K562 (cell line): Measurements from ENCODE around the gene LRRC15. TPM values are rescaled to one million over a fixed set of nuclear protein-coding genes. Genes with fewer than 3 reads are reported as not detected.

Source experiments
- BCL6 ChIP-seq: fragments of 250-450 bp; sonication (Bioruptor Pico); IDR thresholded peaks from 2 replicates; pipeline ENCODE4 v1.4.0; 2020
- BRF1 ChIP-seq: IDR thresholded peaks from 3 replicates; pipeline ENCODE4 v1.6.1; 2011; ENCODE audit warnings: borderline replicate concordance, mild to moderate bottlenecking; ENCODE audit not compliant: insufficient read length; ENCODE audit errors: extremely low read depth
- CC2D1A ChIP-seq: fragments of 450-650 bp; IDR thresholded peaks from 2 replicates; pipeline ENCODE4 v1.6.1; 2017; ENCODE audit warnings: mild to moderate bottlenecking
- ELF1 ChIP-seq: fragments of 200-800 bp; sonication (Bioruptor generic); IDR thresholded peaks from 2 replicates; pipeline ENCODE4 v1.6.1; 2016; ENCODE audit warnings: missing genetic modification characterization, missing compliant biosample characterization
- FOS ChIP-seq: IDR thresholded peaks from 3 replicates; pipeline ENCODE4 v1.6.1; 2011; ENCODE audit not compliant: insufficient read length; ENCODE audit errors: extremely low read depth
- HEY1 ChIP-seq: fragments of 250-450 bp; sonication (Bioruptor Pico); IDR thresholded peaks from 2 replicates; pipeline ENCODE4 v1.5.0; 2020; ENCODE audit warnings: mild to moderate bottlenecking, moderate library complexity, borderline replicate concordance
- KDM1A ChIP-seq, 2 experiments: fragments of 450-650 bp; IDR thresholded peaks; 2 replicates each; pipeline ENCODE4 v1.6.1; 2016; ENCODE audit warnings: mild to moderate bottlenecking in 2 of 2
- MTA3 ChIP-seq: fragments of 450-650 bp; formaldehyde crosslinking; IDR thresholded peaks from 2 replicates; pipeline ENCODE4 v1.6.1; 2017; ENCODE audit warnings: mild to moderate bottlenecking, borderline replicate concordance
- POLR2AphosphoS2 ChIP-seq: IDR thresholded peaks from 2 replicates; pipeline ENCODE4 v1.6.1; 2012; ENCODE audit warnings: low read length, improper control_type of control experiment
- PRMT5 ChIP-seq: sonication (generic); formaldehyde crosslinking; IDR thresholded peaks from 2 replicates; pipeline ENCODE4 v1.5.0; 2020; ENCODE audit warnings: missing genetic modification reagents
- SAFB2 ChIP-seq: fragments of 200-400 bp; formaldehyde crosslinking; IDR thresholded peaks from 2 replicates; pipeline ENCODE4 v1.6.1; 2018; ENCODE audit warnings: borderline replicate concordance, low read length, low read depth, moderate library complexity; ENCODE audit not compliant: severe bottlenecking
- SP1 ChIP-seq: sonication (generic); formaldehyde crosslinking; IDR thresholded peaks from 2 replicates; pipeline ENCODE4 v1.8.1; 2022; ENCODE audit warnings: mild to moderate bottlenecking, missing genetic modification reagents
- TSC22D4 ChIP-seq: fragments of 450-650 bp; IDR thresholded peaks from 2 replicates; pipeline ENCODE4 v1.6.1; 2016; ENCODE audit warnings: missing genetic modification characterization, missing biosample characterization, control low read depth
- ZBED1 ChIP-seq: IDR thresholded peaks from 2 replicates; pipeline ENCODE4 v1.6.1; 2014
- ZNF12 ChIP-seq: sonication (generic); formaldehyde crosslinking; IDR thresholded peaks from 2 replicates; pipeline ENCODE4 v1.4.0; 2020; ENCODE audit warnings: mild to moderate bottlenecking, missing genetic modification reagents
- ZNF165 ChIP-seq: fragments of 250-450 bp; sonication (Bioruptor Pico); IDR thresholded peaks from 2 replicates; pipeline ENCODE4 v1.4.0; 2020; ENCODE audit warnings: borderline replicate concordance
- ZNF274 ChIP-seq: IDR thresholded peaks from 2 replicates; pipeline ENCODE4 v1.6.1; 2011; ENCODE audit warnings: low read depth, mild to moderate bottlenecking, low read length, moderate library complexity, borderline replicate concordance
- ZNF431 ChIP-seq: sonication (generic); formaldehyde crosslinking; IDR thresholded peaks from 2 replicates; pipeline ENCODE4 v1.8.0; 2022; ENCODE audit warnings: mild to moderate bottlenecking, missing genetic modification reagents
- polyA plus RNA-seq, 8 experiments: library from polyadenylated mRNA; depleted of rRNA in 4 of 8; stranded (reverse) in 5 of 8; unstranded in 3 of 8; fragments of >200 nt; fragmentation: Nextera tagmentation in 2 of 8; fragmentation: Illumina TruSeq in 1 of 8; extraction: Ambion mirVana in 2 of 8; extraction: Trizol in 1 of 8; gene quantifications; 2 replicates each; pipeline versions ENCODE4 v1.2.1 to v1.2.3, GENCODE V29; 2011 to 2014; ENCODE audit warnings: inconsistent platforms in 1 of 8, missing spikeins in 1 of 8
- total RNA-seq, 7 experiments: library from RNA; depleted of rRNA in 6 of 7; stranded (reverse); fragments of >200 nt in 6 of 7; fragmentation: Illumina TruSeq in 2 of 7; extraction: Trizol in 2 of 7; gene quantifications; 2 replicates each; pipeline versions ENCODE4 v1.2.1 to v1.2.3, GENCODE V29; 2011 to 2021; ENCODE audit warnings: low replicate concordance in 1 of 7
- TF ChIP-seq, protein P1 (sequence below): fragments of 250-450 bp; sonication (Bioruptor Pico); IDR thresholded peaks from 2 replicates; pipeline ENCODE4 v1.8.0; 2022; ENCODE audit warnings: moderate library complexity, mild to moderate bottlenecking, inconsistent platforms
- TF ChIP-seq, protein P2 (sequence below): fragments of 250-450 bp; sonication (Bioruptor Pico); IDR thresholded peaks from 2 replicates; pipeline ENCODE4 v1.5.0; 2020; ENCODE audit warnings: mild to moderate bottlenecking, borderline replicate concordance
- TF ChIP-seq, protein P3 (sequence below): sonication (generic); formaldehyde crosslinking; IDR thresholded peaks from 2 replicates; pipeline ENCODE4 v1.8.0; 2022; ENCODE audit warnings: missing genetic modification reagents, mild to moderate bottlenecking, borderline replicate concordance
- TF ChIP-seq, protein P4 (sequence below): sonication (generic); formaldehyde crosslinking; IDR thresholded peaks from 2 replicates; pipeline ENCODE4 v1.8.1; 2022; ENCODE audit warnings: missing genetic modification reagents
- TF ChIP-seq, protein P5 (sequence below): IDR thresholded peaks from 2 replicates; pipeline ENCODE4 v1.6.1; 2012; ENCODE audit warnings: low read depth, low read length, improper control_type of control experiment, borderline replicate concordance

Gene LRRC15
- total and polyA plus RNA-seq, 9 of the 15 experiments (the other 6 are each of a cell fraction or from before 2014, with no cell fraction given): not detected

DNA sequence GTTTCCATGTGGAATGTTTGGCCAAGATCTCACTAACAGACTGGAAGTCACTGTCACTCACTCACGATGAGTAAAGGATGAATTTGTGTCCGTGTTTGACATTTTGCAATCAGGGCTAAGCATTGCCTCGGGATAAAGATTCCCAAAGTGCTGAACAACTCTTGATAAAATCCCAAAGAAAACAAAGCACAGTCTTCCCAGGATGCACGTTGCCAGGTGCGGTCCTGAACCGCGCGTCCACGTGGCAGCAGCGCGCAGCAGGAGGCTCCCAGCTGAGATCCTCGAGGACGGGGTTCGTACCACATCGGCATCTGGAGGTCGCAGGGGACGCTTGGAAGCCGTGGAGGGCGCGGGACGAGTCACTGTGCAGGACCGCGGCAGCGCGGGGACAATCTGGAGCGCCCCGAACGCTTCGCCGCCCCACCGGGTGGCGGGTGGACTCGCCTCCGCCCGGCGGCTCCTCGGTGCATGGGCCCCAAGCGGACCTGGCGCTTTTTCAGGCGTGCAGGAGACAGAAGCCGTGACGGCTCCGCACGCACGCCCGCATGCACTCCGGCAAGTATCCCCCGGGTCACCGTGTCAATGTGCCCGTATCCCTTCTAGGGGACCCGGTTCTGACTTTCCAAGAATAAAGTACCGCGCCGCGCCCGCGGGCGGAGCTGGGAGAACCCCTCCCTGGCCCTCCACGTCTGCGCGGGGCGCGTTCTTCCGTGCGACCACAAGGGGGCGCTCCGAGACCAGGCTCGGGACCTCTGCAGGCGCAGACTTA, 36.1 kb downstream of the LRRC15 start (continued):
- TF ChIP-seq, protein P1, sequence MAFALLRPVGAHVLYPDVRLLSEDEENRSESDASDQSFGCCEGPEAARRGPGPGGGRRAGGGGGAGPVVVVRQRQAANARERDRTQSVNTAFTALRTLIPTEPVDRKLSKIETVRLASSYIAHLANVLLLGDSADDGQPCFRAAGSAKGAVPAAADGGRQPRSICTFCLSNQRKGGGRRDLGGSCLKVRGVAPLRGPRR (CRISPR knock-in tag): no peak
- TF ChIP-seq SAFB2: no peak
- peak; percentile 62; the same call in 1 of the 2 replicates for TF ChIP-seq MTA3
- TF ChIP-seq SP1 (CRISPR knock-in tag): peak; percentile 66
- TF ChIP-seq ZNF274: no peak
- peak; percentile 20 to 45; a peak in 2 of 4 replicates for TF ChIP-seq KDM1A (IDR thresholded peaks at IDR 0.05)
- 0 out of 2 replicates have a peak, but pooled peaks have one; percentile 46 for TF ChIP-seq ZNF431 (CRISPR knock-in tag)
- no peak for TF ChIP-seq ELF1 (tag)
- no peak for TF ChIP-seq HEY1 (CRISPR knock-in tag)
- no peak for TF ChIP-seq ZBED1
- no peak for TF ChIP-seq FOS
- TF ChIP-seq CC2D1A: peak; percentile 43; the same call in 1 of the 2 replicates
- TF ChIP-seq ZNF165 (CRISPR knock-in tag): no peak
- no peak for TF ChIP-seq TSC22D4 (tag)
- no peak for TF ChIP-seq PRMT5 (CRISPR knock-in tag)
- TF ChIP-seq, protein P2, sequence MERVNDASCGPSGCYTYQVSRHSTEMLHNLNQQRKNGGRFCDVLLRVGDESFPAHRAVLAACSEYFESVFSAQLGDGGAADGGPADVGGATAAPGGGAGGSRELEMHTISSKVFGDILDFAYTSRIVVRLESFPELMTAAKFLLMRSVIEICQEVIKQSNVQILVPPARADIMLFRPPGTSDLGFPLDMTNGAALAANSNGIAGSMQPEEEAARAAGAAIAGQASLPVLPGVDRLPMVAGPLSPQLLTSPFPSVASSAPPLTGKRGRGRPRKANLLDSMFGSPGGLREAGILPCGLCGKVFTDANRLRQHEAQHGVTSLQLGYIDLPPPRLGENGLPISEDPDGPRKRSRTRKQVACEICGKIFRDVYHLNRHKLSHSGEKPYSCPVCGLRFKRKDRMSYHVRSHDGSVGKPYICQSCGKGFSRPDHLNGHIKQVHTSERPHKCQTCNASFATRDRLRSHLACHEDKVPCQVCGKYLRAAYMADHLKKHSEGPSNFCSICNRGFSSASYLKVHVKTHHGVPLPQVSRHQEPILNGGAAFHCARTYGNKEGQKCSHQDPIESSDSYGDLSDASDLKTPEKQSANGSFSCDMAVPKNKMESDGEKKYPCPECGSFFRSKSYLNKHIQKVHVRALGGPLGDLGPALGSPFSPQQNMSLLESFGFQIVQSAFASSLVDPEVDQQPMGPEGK (CRISPR knock-in tag): no peak
- no peak for TF ChIP-seq POLR2AphosphoS2
- TF ChIP-seq, protein P3, sequence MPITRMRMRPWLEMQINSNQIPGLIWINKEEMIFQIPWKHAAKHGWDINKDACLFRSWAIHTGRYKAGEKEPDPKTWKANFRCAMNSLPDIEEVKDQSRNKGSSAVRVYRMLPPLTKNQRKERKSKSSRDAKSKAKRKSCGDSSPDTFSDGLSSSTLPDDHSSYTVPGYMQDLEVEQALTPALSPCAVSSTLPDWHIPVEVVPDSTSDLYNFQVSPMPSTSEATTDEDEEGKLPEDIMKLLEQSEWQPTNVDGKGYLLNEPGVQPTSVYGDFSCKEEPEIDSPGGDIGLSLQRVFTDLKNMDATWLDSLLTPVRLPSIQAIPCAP: no peak
- no peak for TF ChIP-seq ZNF12 (CRISPR knock-in tag)
- TF ChIP-seq BRF1: no peak
- TF ChIP-seq, protein P4, sequence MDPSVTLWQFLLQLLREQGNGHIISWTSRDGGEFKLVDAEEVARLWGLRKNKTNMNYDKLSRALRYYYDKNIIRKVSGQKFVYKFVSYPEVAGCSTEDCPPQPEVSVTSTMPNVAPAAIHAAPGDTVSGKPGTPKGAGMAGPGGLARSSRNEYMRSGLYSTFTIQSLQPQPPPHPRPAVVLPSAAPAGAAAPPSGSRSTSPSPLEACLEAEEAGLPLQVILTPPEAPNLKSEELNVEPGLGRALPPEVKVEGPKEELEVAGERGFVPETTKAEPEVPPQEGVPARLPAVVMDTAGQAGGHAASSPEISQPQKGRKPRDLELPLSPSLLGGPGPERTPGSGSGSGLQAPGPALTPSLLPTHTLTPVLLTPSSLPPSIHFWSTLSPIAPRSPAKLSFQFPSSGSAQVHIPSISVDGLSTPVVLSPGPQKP (CRISPR knock-in tag): no peak
- TF ChIP-seq BCL6 (CRISPR knock-in tag): no peak
- TF ChIP-seq, protein P5, sequence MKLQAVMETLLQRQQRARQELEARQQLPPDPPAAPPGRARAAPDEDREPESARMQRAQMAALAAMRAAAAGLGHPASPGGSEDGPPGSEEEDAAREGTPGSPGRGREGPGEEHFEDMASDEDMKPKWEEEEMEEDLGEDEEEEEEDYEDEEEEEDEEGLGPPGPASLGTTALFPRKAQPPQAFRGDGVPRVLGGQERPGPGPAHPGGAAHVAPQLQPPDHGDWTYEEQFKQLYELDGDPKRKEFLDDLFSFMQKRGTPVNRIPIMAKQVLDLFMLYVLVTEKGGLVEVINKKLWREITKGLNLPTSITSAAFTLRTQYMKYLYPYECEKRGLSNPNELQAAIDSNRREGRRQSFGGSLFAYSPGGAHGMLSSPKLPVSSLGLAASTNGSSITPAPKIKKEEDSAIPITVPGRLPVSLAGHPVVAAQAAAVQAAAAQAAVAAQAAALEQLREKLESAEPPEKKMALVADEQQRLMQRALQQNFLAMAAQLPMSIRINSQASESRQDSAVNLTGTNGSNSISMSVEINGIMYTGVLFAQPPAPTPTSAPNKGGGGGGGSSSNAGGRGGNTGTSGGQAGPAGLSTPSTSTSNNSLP: no peak
